WTC11 (cell line): ENCODE results near the gene CARMIL1. TPM values are rescaled to one million over a fixed set of nuclear protein-coding genes. Genes with fewer than 3 reads are reported as not detected.

ENCODE experiments used
- ATAC-seq: fragments of 200-7000 bp; cut with Tn5 transposase; 2 replicates; pipeline ENCODE4 v1.10.0; 2021; ENCODE audit warnings: mild to moderate bottlenecking, moderate library complexity
- CTCF ChIA-PET: fragments of 300-600 bp; sonication (Branson Sonifier 250); formaldehyde crosslinking; loops from one replicate; lab custom pipeline; 2021; ENCODE audit warnings: antibody characterized with exemption; lab: Charles Lee
- POLR2A ChIA-PET: fragments of 350-600 bp; sonication (Branson Sonifier 250); formaldehyde crosslinking; loops from one replicate; lab custom pipeline; 2021; ENCODE audit warnings: antibody characterized with exemption; lab: Charles Lee
- DNase-seq: peaks from one replicate; pipeline ENCODE4 v3.0.0; 2021; ENCODE audit warnings: low spot score
- H3K27ac Mint-ChIP-seq: 2 replicates; pipeline ENCODE4 v1.8.0; 2021; ENCODE audit warnings: mixed read lengths
- H3K27me3 Mint-ChIP-seq: 2 replicates; pipeline ENCODE4 v1.8.0; 2021; ENCODE audit warnings: low read depth, mild to moderate bottlenecking, moderate library complexity, mixed read lengths
- H3K36me3 Mint-ChIP-seq: 2 replicates; pipeline ENCODE4 v1.8.0; 2021; ENCODE audit warnings: mixed read lengths
- H3K4me1 Mint-ChIP-seq: 2 replicates; pipeline ENCODE4 v1.8.0; 2022; ENCODE audit warnings: mixed read lengths
- H3K4me3 Mint-ChIP-seq: 2 replicates; pipeline ENCODE4 v1.8.0; 2021; ENCODE audit warnings: mild to moderate bottlenecking, moderate library complexity, mixed read lengths
- H3K9me3 Mint-ChIP-seq: 2 replicates; pipeline ENCODE4 v1.8.0; 2021; ENCODE audit warnings: mixed read lengths
- CBFB ChIP-seq: sonication (generic); formaldehyde crosslinking; IDR thresholded peaks from 2 replicates; pipeline ENCODE4 v1.8.1; 2022; ENCODE audit warnings: mild to moderate bottlenecking, low read depth, missing genetic modification reagents
- CREB1 ChIP-seq: sonication (generic); formaldehyde crosslinking; IDR thresholded peaks from 2 replicates; pipeline ENCODE4 v1.8.0; 2023; ENCODE audit warnings: mild to moderate bottlenecking, missing genetic modification reagents
- ELF4 ChIP-seq: sonication (generic); formaldehyde crosslinking; IDR thresholded peaks from 2 replicates; pipeline ENCODE4 v1.8.1; 2022; ENCODE audit warnings: low read depth, mild to moderate bottlenecking, moderate library complexity, missing genetic modification reagents
- GRHL2 ChIP-seq: fragments of 250-450 bp; sonication (Bioruptor Pico); IDR thresholded peaks from 2 replicates; pipeline ENCODE4 v1.8.0; 2022; ENCODE audit warnings: mild to moderate bottlenecking, moderate library complexity; ENCODE audit not compliant: insufficient replicate concordance, severe bottlenecking
- JUN ChIP-seq: sonication (generic); formaldehyde crosslinking; IDR thresholded peaks from 2 replicates; pipeline ENCODE4 v1.8.0; 2023; ENCODE audit warnings: mild to moderate bottlenecking, missing genetic modification reagents
- NFE2L1 ChIP-seq: sonication (generic); formaldehyde crosslinking; IDR thresholded peaks from 2 replicates; pipeline ENCODE4 v1.8.1; 2023; ENCODE audit warnings: missing genetic modification reagents
- RELA ChIP-seq: sonication (generic); formaldehyde crosslinking; IDR thresholded peaks from 2 replicates; pipeline ENCODE4 v1.8.1; 2022; ENCODE audit warnings: missing genetic modification reagents, mild to moderate bottlenecking, borderline replicate concordance
- TP53 ChIP-seq: sonication (generic); formaldehyde crosslinking; IDR thresholded peaks from 2 replicates; pipeline ENCODE4 v1.8.1; 2023; ENCODE audit warnings: mild to moderate bottlenecking, missing genetic modification reagents
- ZNF121 ChIP-seq: sonication (generic); formaldehyde crosslinking; IDR thresholded peaks from 2 replicates; pipeline ENCODE4 v1.8.0; 2023; ENCODE audit warnings: missing genetic modification reagents
- ZNF232 ChIP-seq: sonication (generic); formaldehyde crosslinking; IDR thresholded peaks from 2 replicates; pipeline ENCODE4 v1.8.0; 2022; ENCODE audit warnings: mild to moderate bottlenecking, missing genetic modification reagents
- total RNA-seq: library from RNA; stranded (reverse); gene quantifications from 3 replicates; pipeline ENCODE4 v1.2.3, GENCODE V29; 2021
- TF ChIP-seq, protein P1 (sequence below): sonication (generic); formaldehyde crosslinking; IDR thresholded peaks from 2 replicates; pipeline ENCODE4 v1.8.1; 2023; ENCODE audit warnings: mild to moderate bottlenecking, missing genetic modification reagents
- TF ChIP-seq, protein P2 (sequence below): sonication (generic); formaldehyde crosslinking; IDR thresholded peaks from 2 replicates; pipeline ENCODE4 v1.8.0; 2022; ENCODE audit warnings: mild to moderate bottlenecking, missing genetic modification reagents
- TF ChIP-seq, protein P3 (sequence below): sonication (generic); formaldehyde crosslinking; IDR thresholded peaks from 2 replicates; pipeline ENCODE4 v1.8.1; 2022; ENCODE audit warnings: mild to moderate bottlenecking, missing genetic modification reagents, moderate library complexity, borderline replicate concordance
- TF ChIP-seq, protein P4 (sequence below): sonication (generic); formaldehyde crosslinking; IDR thresholded peaks from 2 replicates; pipeline ENCODE4 v1.8.1; 2022; ENCODE audit warnings: low read depth, missing genetic modification reagents, borderline replicate concordance
- TF ChIP-seq, protein P5 (sequence below): sonication (generic); formaldehyde crosslinking; IDR thresholded peaks from 2 replicates; pipeline ENCODE4 v1.8.1; 2022; ENCODE audit warnings: mild to moderate bottlenecking, moderate library complexity, missing genetic modification reagents
- TF ChIP-seq, protein P6 (sequence below): fragments of 250-450 bp; sonication (Bioruptor Pico); IDR thresholded peaks from 2 replicates; pipeline ENCODE4 v1.9.0; 2021; ENCODE audit warnings: mild to moderate bottlenecking, borderline replicate concordance
- TF ChIP-seq, protein P7 (sequence below): sonication (generic); formaldehyde crosslinking; IDR thresholded peaks from 2 replicates; pipeline ENCODE4 v1.8.0; 2023; ENCODE audit warnings: missing genetic modification reagents
- TF ChIP-seq, protein P8 (sequence below): sonication (generic); formaldehyde crosslinking; IDR thresholded peaks from 2 replicates; pipeline ENCODE4 v1.8.0; 2022; ENCODE audit warnings: missing genetic modification reagents

The CARMIL1 gene
- total RNA-seq, 1 experiment from 2014 or later = 36.2 TPM

DNA sequence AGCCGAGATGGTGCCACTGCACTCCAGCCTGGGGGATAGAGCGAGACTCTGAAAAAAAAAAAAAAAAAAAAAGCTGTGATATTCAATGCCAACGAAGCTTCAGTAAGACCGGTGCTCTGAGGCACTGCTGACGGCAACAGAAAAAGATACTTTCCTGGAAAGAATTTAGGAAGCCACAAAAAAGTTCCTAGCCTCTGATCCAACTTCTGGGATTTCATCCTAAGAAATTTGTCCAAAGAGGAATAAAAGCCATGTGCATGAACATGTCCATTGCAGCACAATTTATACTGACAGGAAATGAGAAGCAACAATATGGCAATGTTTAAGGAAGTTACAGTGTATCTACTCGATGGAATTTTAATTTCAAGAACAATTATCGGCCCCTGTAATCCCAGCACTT lies 24.5 kb upstream of the CARMIL1 start:
- CTCF ChIA-PET = interaction anchor here (1.0 to 1.7 kb wide), 2 partner anchors 11 to 31 kb away, joined by 5 to 8 read pairs; no protein-coding TSS in a partner anchor
- POLR2A ChIA-PET = interaction anchor here (0.6 kb wide), 1 partner anchor 766 kb away, joined by 4 read pairs; no protein-coding TSS in a partner anchor
- TF ChIP-seq, protein P1, sequence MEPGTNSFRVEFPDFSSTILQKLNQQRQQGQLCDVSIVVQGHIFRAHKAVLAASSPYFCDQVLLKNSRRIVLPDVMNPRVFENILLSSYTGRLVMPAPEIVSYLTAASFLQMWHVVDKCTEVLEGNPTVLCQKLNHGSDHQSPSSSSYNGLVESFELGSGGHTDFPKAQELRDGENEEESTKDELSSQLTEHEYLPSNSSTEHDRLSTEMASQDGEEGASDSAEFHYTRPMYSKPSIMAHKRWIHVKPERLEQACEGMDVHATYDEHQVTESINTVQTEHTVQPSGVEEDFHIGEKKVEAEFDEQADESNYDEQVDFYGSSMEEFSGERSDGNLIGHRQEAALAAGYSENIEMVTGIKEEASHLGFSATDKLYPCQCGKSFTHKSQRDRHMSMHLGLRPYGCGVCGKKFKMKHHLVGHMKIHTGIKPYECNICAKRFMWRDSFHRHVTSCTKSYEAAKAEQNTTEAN = no peak
- TF ChIP-seq, protein P2, sequence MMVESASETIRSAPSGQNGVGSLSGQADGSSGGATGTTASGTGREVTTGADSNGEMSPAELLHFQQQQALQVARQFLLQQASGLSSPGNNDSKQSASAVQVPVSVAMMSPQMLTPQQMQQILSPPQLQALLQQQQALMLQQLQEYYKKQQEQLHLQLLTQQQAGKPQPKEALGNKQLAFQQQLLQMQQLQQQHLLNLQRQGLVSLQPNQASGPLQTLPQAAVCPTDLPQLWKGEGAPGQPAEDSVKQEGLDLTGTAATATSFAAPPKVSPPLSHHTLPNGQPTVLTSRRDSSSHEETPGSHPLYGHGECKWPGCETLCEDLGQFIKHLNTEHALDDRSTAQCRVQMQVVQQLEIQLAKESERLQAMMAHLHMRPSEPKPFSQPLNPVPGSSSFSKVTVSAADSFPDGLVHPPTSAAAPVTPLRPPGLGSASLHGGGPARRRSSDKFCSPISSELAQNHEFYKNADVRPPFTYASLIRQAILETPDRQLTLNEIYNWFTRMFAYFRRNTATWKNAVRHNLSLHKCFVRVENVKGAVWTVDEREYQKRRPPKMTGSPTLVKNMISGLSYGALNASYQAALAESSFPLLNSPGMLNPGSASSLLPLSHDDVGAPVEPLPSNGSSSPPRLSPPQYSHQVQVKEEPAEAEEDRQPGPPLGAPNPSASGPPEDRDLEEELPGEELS = no peak
- TF ChIP-seq JUN = no peak

DNA sequence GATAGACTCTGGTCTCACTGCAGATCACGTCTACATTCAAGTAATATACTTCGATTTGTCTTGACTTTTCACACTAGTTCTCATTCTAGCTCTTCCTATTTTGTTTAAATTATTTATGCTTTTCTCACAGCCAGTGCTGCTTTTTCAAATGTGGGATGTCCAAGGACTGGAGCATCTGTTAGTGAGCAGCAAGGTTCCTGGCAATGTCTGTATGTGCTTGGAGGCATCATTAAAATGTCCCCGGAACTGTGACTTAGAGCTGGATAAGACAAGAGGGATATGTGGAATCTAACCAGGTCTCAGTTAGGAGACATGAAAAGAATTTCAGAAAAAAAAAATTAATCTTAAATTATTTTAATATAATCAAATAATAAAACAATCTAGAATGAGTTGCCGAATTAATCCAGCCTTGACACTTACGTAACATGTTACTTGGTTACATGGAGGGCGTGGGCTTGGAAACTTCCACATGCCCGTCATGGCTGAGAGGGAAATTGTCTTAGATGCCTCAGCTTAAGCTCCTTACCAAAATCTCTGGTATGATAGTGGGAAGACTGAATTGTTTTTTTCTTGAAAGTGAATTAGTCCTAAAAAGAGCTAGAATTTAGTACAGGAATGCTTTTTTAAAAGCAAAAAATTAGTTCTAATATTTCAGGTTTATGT lies 21.4 kb upstream of the CARMIL1 start:
- no peak for DNase-seq
- Mint-ChIP-seq H3K9me3 (no peaks in the 10 kb centered on the region), H3K27me3 (no peaks in the 10 kb centered on the region), H3K4me1 (peaks cover 6% of the 10 kb centered on the region), H3K4me3 (no peak overlapping the region), H3K36me3 (no peaks in the 10 kb centered on the region), H3K27ac (no peak overlapping the region)
- ATAC-seq = no peak
- ChIA-PET CTCF (interaction anchor here (1.4 to 2.0 kb wide), 3 partner anchors 8 to 298 kb away, joined by 3 to 13 read pairs (median 5); no protein-coding TSS in a partner anchor), POLR2A (no interaction called here)
- TF ChIP-seq, protein P3, sequence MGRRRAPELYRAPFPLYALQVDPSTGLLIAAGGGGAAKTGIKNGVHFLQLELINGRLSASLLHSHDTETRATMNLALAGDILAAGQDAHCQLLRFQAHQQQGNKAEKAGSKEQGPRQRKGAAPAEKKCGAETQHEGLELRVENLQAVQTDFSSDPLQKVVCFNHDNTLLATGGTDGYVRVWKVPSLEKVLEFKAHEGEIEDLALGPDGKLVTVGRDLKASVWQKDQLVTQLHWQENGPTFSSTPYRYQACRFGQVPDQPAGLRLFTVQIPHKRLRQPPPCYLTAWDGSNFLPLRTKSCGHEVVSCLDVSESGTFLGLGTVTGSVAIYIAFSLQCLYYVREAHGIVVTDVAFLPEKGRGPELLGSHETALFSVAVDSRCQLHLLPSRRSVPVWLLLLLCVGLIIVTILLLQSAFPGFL (CRISPR knock-in tag) = no peak
- TF ChIP-seq, protein P4, sequence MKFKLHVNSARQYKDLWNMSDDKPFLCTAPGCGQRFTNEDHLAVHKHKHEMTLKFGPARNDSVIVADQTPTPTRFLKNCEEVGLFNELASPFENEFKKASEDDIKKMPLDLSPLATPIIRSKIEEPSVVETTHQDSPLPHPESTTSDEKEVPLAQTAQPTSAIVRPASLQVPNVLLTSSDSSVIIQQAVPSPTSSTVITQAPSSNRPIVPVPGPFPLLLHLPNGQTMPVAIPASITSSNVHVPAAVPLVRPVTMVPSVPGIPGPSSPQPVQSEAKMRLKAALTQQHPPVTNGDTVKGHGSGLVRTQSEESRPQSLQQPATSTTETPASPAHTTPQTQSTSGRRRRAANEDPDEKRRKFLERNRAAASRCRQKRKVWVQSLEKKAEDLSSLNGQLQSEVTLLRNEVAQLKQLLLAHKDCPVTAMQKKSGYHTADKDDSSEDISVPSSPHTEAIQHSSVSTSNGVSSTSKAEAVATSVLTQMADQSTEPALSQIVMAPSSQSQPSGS (CRISPR knock-in tag) = no peak
- TF ChIP-seq GRHL2 (CRISPR knock-in tag) (no peak), ELF4 (no peak), NFE2L1 (CRISPR knock-in tag) (no peak), TP53 (CRISPR knock-in tag) (no peak), ZNF232 (CRISPR knock-in tag) (no peak), CREB1 (CRISPR knock-in tag) (no peak), CBFB (no peak), RELA (CRISPR knock-in tag) (no peak), ZNF121 (CRISPR knock-in tag) (no peak)
- TF ChIP-seq, protein P5, sequence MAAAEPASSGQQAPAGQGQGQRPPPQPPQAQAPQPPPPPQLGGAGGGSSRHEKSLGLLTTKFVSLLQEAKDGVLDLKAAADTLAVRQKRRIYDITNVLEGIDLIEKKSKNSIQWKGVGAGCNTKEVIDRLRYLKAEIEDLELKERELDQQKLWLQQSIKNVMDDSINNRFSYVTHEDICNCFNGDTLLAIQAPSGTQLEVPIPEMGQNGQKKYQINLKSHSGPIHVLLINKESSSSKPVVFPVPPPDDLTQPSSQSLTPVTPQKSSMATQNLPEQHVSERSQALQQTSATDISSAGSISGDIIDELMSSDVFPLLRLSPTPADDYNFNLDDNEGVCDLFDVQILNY (CRISPR knock-in tag) = no peak
- TF ChIP-seq, protein P6, sequence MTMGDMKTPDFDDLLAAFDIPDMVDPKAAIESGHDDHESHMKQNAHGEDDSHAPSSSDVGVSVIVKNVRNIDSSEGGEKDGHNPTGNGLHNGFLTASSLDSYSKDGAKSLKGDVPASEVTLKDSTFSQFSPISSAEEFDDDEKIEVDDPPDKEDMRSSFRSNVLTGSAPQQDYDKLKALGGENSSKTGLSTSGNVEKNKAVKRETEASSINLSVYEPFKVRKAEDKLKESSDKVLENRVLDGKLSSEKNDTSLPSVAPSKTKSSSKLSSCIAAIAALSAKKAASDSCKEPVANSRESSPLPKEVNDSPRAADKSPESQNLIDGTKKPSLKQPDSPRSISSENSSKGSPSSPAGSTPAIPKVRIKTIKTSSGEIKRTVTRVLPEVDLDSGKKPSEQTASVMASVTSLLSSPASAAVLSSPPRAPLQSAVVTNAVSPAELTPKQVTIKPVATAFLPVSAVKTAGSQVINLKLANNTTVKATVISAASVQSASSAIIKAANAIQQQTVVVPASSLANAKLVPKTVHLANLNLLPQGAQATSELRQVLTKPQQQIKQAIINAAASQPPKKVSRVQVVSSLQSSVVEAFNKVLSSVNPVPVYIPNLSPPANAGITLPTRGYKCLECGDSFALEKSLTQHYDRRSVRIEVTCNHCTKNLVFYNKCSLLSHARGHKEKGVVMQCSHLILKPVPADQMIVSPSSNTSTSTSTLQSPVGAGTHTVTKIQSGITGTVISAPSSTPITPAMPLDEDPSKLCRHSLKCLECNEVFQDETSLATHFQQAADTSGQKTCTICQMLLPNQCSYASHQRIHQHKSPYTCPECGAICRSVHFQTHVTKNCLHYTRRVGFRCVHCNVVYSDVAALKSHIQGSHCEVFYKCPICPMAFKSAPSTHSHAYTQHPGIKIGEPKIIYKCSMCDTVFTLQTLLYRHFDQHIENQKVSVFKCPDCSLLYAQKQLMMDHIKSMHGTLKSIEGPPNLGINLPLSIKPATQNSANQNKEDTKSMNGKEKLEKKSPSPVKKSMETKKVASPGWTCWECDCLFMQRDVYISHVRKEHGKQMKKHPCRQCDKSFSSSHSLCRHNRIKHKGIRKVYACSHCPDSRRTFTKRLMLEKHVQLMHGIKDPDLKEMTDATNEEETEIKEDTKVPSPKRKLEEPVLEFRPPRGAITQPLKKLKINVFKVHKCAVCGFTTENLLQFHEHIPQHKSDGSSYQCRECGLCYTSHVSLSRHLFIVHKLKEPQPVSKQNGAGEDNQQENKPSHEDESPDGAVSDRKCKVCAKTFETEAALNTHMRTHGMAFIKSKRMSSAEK (CRISPR knock-in tag) = no peak
- TF ChIP-seq, protein P7, sequence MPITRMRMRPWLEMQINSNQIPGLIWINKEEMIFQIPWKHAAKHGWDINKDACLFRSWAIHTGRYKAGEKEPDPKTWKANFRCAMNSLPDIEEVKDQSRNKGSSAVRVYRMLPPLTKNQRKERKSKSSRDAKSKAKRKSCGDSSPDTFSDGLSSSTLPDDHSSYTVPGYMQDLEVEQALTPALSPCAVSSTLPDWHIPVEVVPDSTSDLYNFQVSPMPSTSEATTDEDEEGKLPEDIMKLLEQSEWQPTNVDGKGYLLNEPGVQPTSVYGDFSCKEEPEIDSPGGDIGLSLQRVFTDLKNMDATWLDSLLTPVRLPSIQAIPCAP = no peak
- TF ChIP-seq, protein P8, sequence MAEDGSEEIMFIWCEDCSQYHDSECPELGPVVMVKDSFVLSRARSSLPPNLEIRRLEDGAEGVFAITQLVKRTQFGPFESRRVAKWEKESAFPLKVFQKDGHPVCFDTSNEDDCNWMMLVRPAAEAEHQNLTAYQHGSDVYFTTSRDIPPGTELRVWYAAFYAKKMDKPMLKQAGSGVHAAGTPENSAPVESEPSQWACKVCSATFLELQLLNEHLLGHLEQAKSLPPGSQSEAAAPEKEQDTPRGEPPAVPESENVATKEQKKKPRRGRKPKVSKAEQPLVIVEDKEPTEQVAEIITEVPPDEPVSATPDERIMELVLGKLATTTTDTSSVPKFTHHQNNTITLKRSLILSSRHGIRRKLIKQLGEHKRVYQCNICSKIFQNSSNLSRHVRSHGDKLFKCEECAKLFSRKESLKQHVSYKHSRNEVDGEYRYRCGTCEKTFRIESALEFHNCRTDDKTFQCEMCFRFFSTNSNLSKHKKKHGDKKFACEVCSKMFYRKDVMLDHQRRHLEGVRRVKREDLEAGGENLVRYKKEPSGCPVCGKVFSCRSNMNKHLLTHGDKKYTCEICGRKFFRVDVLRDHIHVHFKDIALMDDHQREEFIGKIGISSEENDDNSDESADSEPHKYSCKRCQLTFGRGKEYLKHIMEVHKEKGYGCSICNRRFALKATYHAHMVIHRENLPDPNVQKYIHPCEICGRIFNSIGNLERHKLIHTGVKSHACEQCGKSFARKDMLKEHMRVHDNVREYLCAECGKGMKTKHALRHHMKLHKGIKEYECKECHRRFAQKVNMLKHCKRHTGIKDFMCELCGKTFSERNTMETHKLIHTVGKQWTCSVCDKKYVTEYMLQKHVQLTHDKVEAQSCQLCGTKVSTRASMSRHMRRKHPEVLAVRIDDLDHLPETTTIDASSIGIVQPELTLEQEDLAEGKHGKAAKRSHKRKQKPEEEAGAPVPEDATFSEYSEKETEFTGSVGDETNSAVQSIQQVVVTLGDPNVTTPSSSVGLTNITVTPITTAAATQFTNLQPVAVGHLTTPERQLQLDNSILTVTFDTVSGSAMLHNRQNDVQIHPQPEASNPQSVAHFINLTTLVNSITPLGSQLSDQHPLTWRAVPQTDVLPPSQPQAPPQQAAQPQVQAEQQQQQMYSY = no peak

More for the DNA sequence above, 24.5 kb upstream of the CARMIL1 start:
- Mint-ChIP-seq H3K4me1 (no peaks in the 10 kb centered on the region), H3K27ac (no peak overlapping the region), H3K36me3 (no peaks in the 10 kb centered on the region), H3K4me3 (no peak overlapping the region), H3K9me3 (no peaks in the 10 kb centered on the region), H3K27me3 (no peaks in the 10 kb centered on the region)
- no peak for ATAC-seq
- no peak for DNase-seq
